GM18870 (cell line): ENCODE data around the gene CKAP4.

Experiments used
- ATAC-seq: cut with Tn5 transposase; IDR thresholded peaks from one replicate; pipeline ENCODE4 v1.9.1; 2021; ENCODE audit warnings: moderate library complexity; ENCODE audit not compliant: unreplicated experiment

Gene CKAP4

DNA sequence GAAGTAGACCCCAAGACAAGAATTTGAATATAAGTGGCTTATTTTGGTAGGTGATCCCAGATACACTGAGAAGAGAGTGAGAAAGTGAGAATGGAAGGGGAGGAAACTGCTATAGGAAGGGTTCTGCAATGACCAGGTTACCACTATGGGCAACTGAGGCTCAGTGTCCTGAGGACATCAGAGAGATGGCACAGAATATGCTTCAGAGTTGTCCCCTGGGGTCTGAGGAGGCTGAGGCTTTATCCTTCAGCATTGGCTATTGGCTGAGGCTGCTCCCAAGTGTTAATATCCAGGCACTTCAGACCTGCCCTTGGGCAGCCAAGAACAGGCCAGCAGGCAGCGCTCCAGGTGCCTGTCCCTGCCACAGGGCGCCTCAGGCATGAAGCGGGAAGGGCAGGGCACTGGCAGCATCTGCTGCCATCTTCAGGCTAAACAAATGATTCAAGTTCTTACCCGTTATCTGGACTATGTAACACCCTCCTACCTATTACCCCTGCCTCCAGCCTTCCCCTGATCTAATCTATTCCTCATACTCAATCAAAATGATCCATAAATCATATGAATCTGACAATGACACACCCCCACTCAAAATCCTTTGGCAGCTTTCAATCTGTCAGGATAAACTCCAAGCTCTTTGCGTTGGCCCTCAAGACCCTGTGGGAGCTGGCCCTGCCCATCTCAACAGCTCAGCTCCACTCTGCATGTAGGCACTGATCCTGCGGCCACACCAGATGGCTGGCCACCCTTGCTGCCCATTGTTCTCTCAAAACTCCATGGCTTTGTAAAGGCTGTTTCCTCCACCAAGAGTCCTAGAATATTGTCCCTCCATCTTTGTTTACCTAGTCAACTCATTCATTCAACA lies 42.4 kb downstream of the CKAP4 start:
- no peak for ATAC-seq

GRCh38 chr12:106204312-106204711 lies 43.5 kb downstream of the CKAP4 start:
- ATAC-seq = no peak

DNA sequence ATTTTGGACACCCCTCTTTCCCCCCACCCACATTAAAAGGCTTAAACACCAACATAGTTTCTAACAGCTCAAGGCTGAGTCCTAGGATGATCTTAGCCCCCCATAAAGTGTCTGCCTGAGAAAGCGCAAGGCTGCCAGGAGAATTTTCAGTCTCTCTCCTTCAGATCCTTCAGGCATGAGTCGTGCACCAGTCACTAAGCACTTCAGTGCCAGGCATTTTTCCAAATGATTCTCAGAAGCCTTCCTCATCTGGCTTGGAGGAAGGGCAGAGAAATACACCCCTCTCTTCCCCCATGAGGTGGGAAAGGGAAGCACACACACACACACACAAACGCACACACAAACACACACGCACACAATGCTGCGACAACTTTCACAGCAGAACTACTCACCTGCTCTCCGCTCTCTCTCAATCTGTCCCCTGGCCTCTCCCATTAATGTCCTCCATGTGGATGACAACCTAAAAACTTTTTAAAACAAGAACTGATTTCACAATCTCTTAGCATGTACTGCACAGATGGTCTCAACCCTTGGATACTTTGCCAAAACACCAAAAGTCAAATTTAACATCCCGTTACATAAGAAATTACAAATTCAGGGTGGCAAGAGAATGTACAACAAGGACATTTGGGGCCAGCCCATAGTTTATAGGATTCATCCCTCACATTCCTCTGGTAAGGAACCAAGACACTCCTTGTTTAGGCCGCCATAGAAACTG lies 49.8 kb downstream of the CKAP4 start:
- ATAC-seq = no peak

- no peak for ATAC-seq
These were observed 52.2 kb downstream of the CKAP4 start for GRCh38 chr12:106195621-106196027.

GRCh38 chr12:106194351-106194750 lies 53.5 kb downstream of the CKAP4 start:
- ATAC-seq = no peak

GRCh38 chr12:106193394-106194215 lies 54.2 kb downstream of the CKAP4 start:
- no peak for ATAC-seq

GRCh38 chr12:106192659-106193393 lies 55.0 kb downstream of the CKAP4 start:
- ATAC-seq = no peak

DNA sequence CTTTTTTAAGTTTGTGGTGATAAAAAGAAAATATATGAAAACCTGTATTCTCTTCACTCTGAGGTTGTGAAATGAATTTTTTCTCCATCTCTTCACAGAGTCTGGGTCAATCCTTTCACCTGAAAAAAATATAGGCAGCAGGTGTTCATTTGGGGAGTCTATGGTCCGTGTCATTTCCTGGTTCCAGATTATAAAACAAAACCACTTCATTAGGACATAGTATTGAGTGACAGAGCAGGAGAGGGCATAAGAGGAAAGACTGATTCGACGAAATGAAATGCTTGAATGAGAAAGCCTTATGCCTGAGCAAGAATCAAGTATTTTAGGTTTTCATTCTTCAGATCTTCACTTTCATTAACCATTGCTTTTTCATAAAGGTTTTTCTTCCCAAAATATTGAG lies 57.2 kb downstream of the CKAP4 start:
- ATAC-seq = no peak

DNA sequence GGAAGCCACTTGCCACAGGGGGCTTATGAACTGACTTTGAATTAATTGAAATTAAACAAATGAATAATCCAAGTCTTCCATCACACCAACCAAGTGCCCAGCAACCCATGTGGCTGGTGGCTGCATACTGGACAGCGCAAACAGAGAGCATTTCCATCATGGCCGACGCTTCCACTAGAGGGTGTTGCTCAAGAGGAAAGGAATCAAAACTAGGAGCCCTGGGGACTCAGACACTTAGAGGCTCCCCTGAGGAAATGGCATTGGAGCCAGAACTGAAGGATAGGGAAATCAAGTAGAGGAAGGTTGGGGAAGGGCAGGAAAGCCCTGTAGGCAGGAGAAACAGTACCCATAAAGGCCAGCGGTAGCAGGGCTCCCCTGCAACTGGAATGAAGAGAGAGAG lies 58.5 kb downstream of the CKAP4 start:
- ATAC-seq = no peak

DNA sequence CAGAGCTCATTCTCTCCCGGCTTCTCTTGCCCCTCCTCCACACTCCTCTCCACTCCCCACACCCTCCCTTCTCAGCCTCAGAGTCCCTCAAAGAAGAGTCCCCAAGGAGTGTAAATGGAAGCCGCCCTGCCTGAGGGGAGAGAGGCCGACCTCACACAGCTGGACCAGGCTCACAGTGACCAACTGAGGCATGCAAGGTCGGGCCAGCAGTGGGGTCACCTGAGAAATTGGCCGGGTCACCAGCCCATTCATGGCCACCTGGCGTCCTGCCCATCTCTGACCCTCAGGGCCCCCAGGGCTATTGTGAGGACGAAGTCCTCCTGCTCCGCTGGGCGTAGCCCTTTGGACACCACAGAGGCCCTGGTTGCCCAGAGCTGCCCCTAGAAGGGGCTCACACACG lies 59.6 kb downstream of the CKAP4 start:
- ATAC-seq = no peak
